ENCODE measurements around the gene KAZN. TPM values are rescaled to one million over a fixed set of nuclear protein-coding genes. Genes with fewer than 3 reads are reported as not detected.

KAZN gene
- total RNA-seq, 1 donor from 2014 or later: 9.4 TPM

GRCh38 chr1:14592004-14592631, 6.4 kb upstream of the KAZN start:
- H4K20me1 ChIP-seq (ENCODE audit: insufficient read depth, low read length): no peaks in the 10 kb centered on the region
- no peak overlapping the region for H3K27ac Mint-ChIP-seq (ENCODE audit: unreplicated experiment)
- no peaks in the 10 kb centered on the region for H3K9me3 ChIP-seq (ENCODE audit: insufficient read depth, low read depth, low read length)
- no peak overlapping the region for H3K4me3 ChIP-seq (ENCODE audit: insufficient read depth, low read depth, low read length)
- H3K9ac ChIP-seq (ENCODE audit: low read length): no peak overlapping the region
- H2AFZ ChIP-seq (ENCODE audit: low read depth, low read length): no peak overlapping the region
- H3K4me1 Mint-ChIP-seq (ENCODE audit: low read depth, unreplicated experiment): no peaks in the 10 kb centered on the region
- peaks cover 5% of the 10 kb centered on the region for H3K27me3 ChIP-seq (ENCODE audit: insufficient read depth, low read length)
- peaks cover 2% of the 10 kb centered on the region for H3K9me3 Mint-ChIP-seq (ENCODE audit: unreplicated experiment)
- DNase-seq (ENCODE audit: low read depth) (no peak), FAIRE-seq (no peak)
- H3K4me3 Mint-ChIP-seq (ENCODE audit: unreplicated experiment): no peak overlapping the region
- H3K27me3 Mint-ChIP-seq (ENCODE audit: low read depth, unreplicated experiment): peaks cover 45% of the 10 kb centered on the region
- H3K79me2 ChIP-seq (ENCODE audit: insufficient read depth, low read length): no peaks in the 10 kb centered on the region
- no peaks in the 10 kb centered on the region for H3K4me1 ChIP-seq (ENCODE audit: insufficient read depth, low read length)
- TF ChIP-seq CTCF (IDR thresholded peaks at IDR 0.05; ENCODE audit: insufficient read depth, low read depth, low read length): no peak
- no peak for TF ChIP-seq EZH2 (IDR thresholded peaks at IDR 0.05; ENCODE audit: insufficient read depth, low read length)
- H3K4me2 ChIP-seq (ENCODE audit: low read length): no peak overlapping the region
- H3K27ac ChIP-seq (ENCODE audit: low read depth, low read length): no peak overlapping the region
- H3K36me3 ChIP-seq (ENCODE audit: insufficient read depth, low read length): no peaks in the 10 kb centered on the region
- H3K36me3 Mint-ChIP-seq (ENCODE audit: low read depth, unreplicated experiment): no peaks in the 10 kb centered on the region

DNA sequence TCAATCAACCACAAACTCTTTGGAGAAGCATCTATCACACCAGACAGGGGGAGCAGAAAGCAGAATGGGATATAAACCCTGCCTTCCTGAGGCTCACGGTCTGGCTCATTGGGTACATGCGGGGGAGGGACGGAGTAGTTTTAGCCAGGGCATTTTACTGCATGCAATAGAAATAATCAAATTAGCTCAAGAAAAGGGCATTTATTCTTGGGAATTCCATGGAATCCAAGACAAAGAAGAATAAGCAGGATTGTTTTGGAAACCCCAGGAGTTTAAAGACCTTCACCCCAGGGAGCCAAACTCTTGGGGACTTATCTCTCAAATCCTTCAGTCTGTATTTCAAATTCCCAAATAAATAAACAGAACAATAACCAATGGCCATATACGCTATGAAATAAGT, 5.2 kb upstream of the KAZN start:
- no peaks in the 10 kb centered on the region for H3K9me3 ChIP-seq (ENCODE audit: insufficient read depth, low read depth, low read length)
- FAIRE-seq: no peak
- H3K36me3 ChIP-seq (ENCODE audit: insufficient read depth, low read length): no peaks in the 10 kb centered on the region
- DNase-seq (ENCODE audit: low read depth): no peak
- no peaks in the 10 kb centered on the region for H3K9me3 Mint-ChIP-seq (ENCODE audit: unreplicated experiment)
- peaks cover 46% of the 10 kb centered on the region for H3K27me3 Mint-ChIP-seq (ENCODE audit: low read depth, unreplicated experiment)
- H3K9ac ChIP-seq (ENCODE audit: low read length): no peak overlapping the region
- H2AFZ ChIP-seq (ENCODE audit: low read depth, low read length): no peak overlapping the region
- H3K27me3 ChIP-seq (ENCODE audit: insufficient read depth, low read length): peaks cover 13% of the 10 kb centered on the region
- no peak overlapping the region for H3K27ac Mint-ChIP-seq (ENCODE audit: unreplicated experiment)
- H3K4me2 ChIP-seq (ENCODE audit: low read length): no peak overlapping the region
- H3K36me3 Mint-ChIP-seq (ENCODE audit: low read depth, unreplicated experiment): no peaks in the 10 kb centered on the region
- no peak for TF ChIP-seq CTCF (IDR thresholded peaks at IDR 0.05; ENCODE audit: insufficient read depth, low read depth, low read length)
- no peaks in the 10 kb centered on the region for H3K79me2 ChIP-seq (ENCODE audit: insufficient read depth, low read length)
- H3K4me1 Mint-ChIP-seq (ENCODE audit: low read depth, unreplicated experiment): peaks cover 3% of the 10 kb centered on the region
- no peak overlapping the region for H3K4me3 ChIP-seq (ENCODE audit: insufficient read depth, low read depth, low read length)
- no peaks in the 10 kb centered on the region for H4K20me1 ChIP-seq (ENCODE audit: insufficient read depth, low read length)
- H3K4me3 Mint-ChIP-seq (ENCODE audit: unreplicated experiment): no peak overlapping the region
- H3K27ac ChIP-seq (ENCODE audit: low read depth, low read length): no peak overlapping the region
- no peaks in the 10 kb centered on the region for H3K4me1 ChIP-seq (ENCODE audit: insufficient read depth, low read length)

GRCh38 chr1:14594045-14594444, 4.4 kb upstream of the KAZN start:
- Mint-ChIP-seq H3K4me1 (ENCODE audit: low read depth, unreplicated experiment) (peaks cover 3% of the 10 kb centered on the region), H3K4me3 (ENCODE audit: unreplicated experiment) (no peak overlapping the region), H3K27ac (ENCODE audit: unreplicated experiment) (no peak overlapping the region), H3K9me3 (ENCODE audit: unreplicated experiment) (no peaks in the 10 kb centered on the region), H3K36me3 (ENCODE audit: low read depth, unreplicated experiment) (no peaks in the 10 kb centered on the region), H3K27me3 (ENCODE audit: low read depth, unreplicated experiment) (peaks cover 41% of the 10 kb centered on the region)
- H3K9me3 ChIP-seq (ENCODE audit: insufficient read depth, low read depth, low read length): no peaks in the 10 kb centered on the region
- no peaks in the 10 kb centered on the region for H3K36me3 ChIP-seq (ENCODE audit: insufficient read depth, low read length)
- no peak for DNase-seq (ENCODE audit: low read depth)
- no peak overlapping the region for H3K4me3 ChIP-seq (ENCODE audit: insufficient read depth, low read depth, low read length)
- H4K20me1 ChIP-seq (ENCODE audit: insufficient read depth, low read length): no peaks in the 10 kb centered on the region
- FAIRE-seq: no peak
- no peak for TF ChIP-seq CTCF (IDR thresholded peaks at IDR 0.05; ENCODE audit: insufficient read depth, low read depth, low read length)
- TF ChIP-seq EZH2 (IDR thresholded peaks at IDR 0.05; ENCODE audit: insufficient read depth, low read length): no peak
- H3K27me3 ChIP-seq (ENCODE audit: insufficient read depth, low read length): peaks cover 13% of the 10 kb centered on the region
- H3K9ac ChIP-seq (ENCODE audit: low read length): no peak overlapping the region
- no peaks in the 10 kb centered on the region for H3K79me2 ChIP-seq (ENCODE audit: insufficient read depth, low read length)
- no peak overlapping the region for H3K27ac ChIP-seq (ENCODE audit: low read depth, low read length)
- no peak overlapping the region for H3K4me2 ChIP-seq (ENCODE audit: low read length)
- no peak overlapping the region for H2AFZ ChIP-seq (ENCODE audit: low read depth, low read length)
- peaks cover under 1% of the 10 kb centered on the region for H3K4me1 ChIP-seq (ENCODE audit: insufficient read depth, low read length)
